Astrocyte of the spinal cord (primary cell): ENCODE measurements around the gene NPAS3.

Experiments
- DNase-seq: peaks from one replicate; pipeline ENCODE4 v3.0.0; 2011; ENCODE audit warnings: low read depth, low spot score
- H3K4me3 ChIP-seq: 2 replicates; pipeline ENCODE4 v1.5.1; 2011; ENCODE audit warnings: low read depth, mild to moderate bottlenecking, low read length, moderate library complexity
- CTCF ChIP-seq: IDR thresholded peaks from 2 replicates; pipeline ENCODE4 v1.5.1; 2012; ENCODE audit warnings: low read depth, mild to moderate bottlenecking, low read length, inconsistent platforms
- in situ Hi-C: cut with HindIII; loops from 2 replicates; pipeline ENCODE4 v1.10.0; 2017; ENCODE audit warnings: low sequenced_read_pairs

The NPAS3 gene

GRCh38 chr14:33780035-33780434, 841.4 kb downstream of the NPAS3 start:
- H3K4me3 ChIP-seq: no peak overlapping the region
- no peak for DNase-seq
- TF ChIP-seq CTCF: no peak
- in situ Hi-C loops: no loop called here

GRCh38 chr14:33781236-33781635, 842.6 kb downstream of the NPAS3 start:
- DNase-seq: no peak
- no peak for TF ChIP-seq CTCF
- no peak overlapping the region for H3K4me3 ChIP-seq
- in situ Hi-C loops: no loop called here

- in situ Hi-C loops: no loop called here
- no peak for TF ChIP-seq CTCF
Observed at GRCh38 chr14:33782923-33783322, 844.2 kb downstream of the NPAS3 start.

GRCh38 chr14:33786091-33786825, 847.6 kb downstream of the NPAS3 start:
- no peak for DNase-seq
- in situ Hi-C loops: no loop called here

More at GRCh38 chr14:33782923-33783322, 844.2 kb downstream of the NPAS3 start:
- H3K4me3 ChIP-seq: no peak overlapping the region
- no peak for DNase-seq

GRCh38 chr14:33788161-33788560, 849.5 kb downstream of the NPAS3 start:
- DNase-seq: no peak
- in situ Hi-C loops: no loop called here
- no peak for TF ChIP-seq CTCF
- no peak overlapping the region for H3K4me3 ChIP-seq

More at GRCh38 chr14:33786091-33786825, 847.6 kb downstream of the NPAS3 start:
- no peak for TF ChIP-seq CTCF
- H3K4me3 ChIP-seq: no peak overlapping the region

- TF ChIP-seq CTCF: no peak
- H3K4me3 ChIP-seq: no peak overlapping the region
- in situ Hi-C loops: no loop called here
- DNase-seq: no peak
Observed at GRCh38 chr14:33790996-33791395, 852.3 kb downstream of the NPAS3 start.
